HG03571 (cell line): ENCODE results near the gene CDK5.
"Not testable (repeated sequence)": the region's sequence is repeated elsewhere in the genome, so short reads cannot be mapped to it uniquely, and the experiment has no call there.

ENCODE experiments used
- ATAC-seq: cut with Tn5 transposase; IDR thresholded peaks from one replicate; pipeline ENCODE4 v1.9.1; 2021; ENCODE audit not compliant: unreplicated experiment

The CDK5 gene

GRCh38 chr7:151017370-151017952 lies 40.2 kb downstream of the CDK5 start:
- no peak for ATAC-seq

GRCh38 chr7:151016942-151017341 lies 40.8 kb downstream of the CDK5 start:
- no peak for ATAC-seq

GRCh38 chr7:151016505-151016904 lies 41.2 kb downstream of the CDK5 start:
- no peak for ATAC-seq

- ATAC-seq, result no peak
These were observed 41.7 kb downstream of the CDK5 start for GRCh38 chr7:151015967-151016366.

- ATAC-seq, result no peak
These were observed 42.7 kb downstream of the CDK5 start for GRCh38 chr7:151014950-151015349.

GRCh38 chr7:151013733-151014497 lies 43.8 kb downstream of the CDK5 start:
- no peak for ATAC-seq

- no peak for ATAC-seq
These were observed 44.4 kb downstream of the CDK5 start for GRCh38 chr7:151013356-151013732.

GRCh38 chr7:151012911-151013347 lies 44.8 kb downstream of the CDK5 start:
- ATAC-seq, result no peak

- ATAC-seq, result no peak
These were observed 45.5 kb downstream of the CDK5 start for GRCh38 chr7:151012031-151012692.

GRCh38 chr7:151011616-151012015 lies 46.1 kb downstream of the CDK5 start:
- not testable (repeated sequence) for ATAC-seq

- no peak for ATAC-seq
These were observed 46.6 kb downstream of the CDK5 start for GRCh38 chr7:151011097-151011409.

GRCh38 chr7:151010307-151011096 lies 47.2 kb downstream of the CDK5 start:
- ATAC-seq, result no peak

- no peak for ATAC-seq
These were observed 47.7 kb downstream of the CDK5 start for GRCh38 chr7:151010037-151010306.

- no peak for ATAC-seq
These were observed 48.2 kb downstream of the CDK5 start for GRCh38 chr7:151009327-151010036.

GRCh38 chr7:151008511-151009323 lies 49.0 kb downstream of the CDK5 start:
- peak; percentile 88 for ATAC-seq

GRCh38 chr7:151008143-151008510 lies 49.6 kb downstream of the CDK5 start:
- ATAC-seq, result no peak

GRCh38 chr7:151007469-151007898 lies 50.2 kb downstream of the CDK5 start:
- no peak for ATAC-seq

GRCh38 chr7:151006590-151007300 lies 51.0 kb downstream of the CDK5 start:
- ATAC-seq, result no peak

GRCh38 chr7:151005566-151005965 lies 52.1 kb downstream of the CDK5 start:
- ATAC-seq, result no peak
